CD14-positive monocyte (primary cell): ENCODE results near the gene EPB41. TPM values are rescaled to one million over a fixed set of nuclear protein-coding genes. Genes with fewer than 3 reads are reported as not detected.
"Not testable (repeated sequence)": the region's sequence is repeated elsewhere in the genome, so short reads cannot be mapped to it uniquely, and the experiment has no call there.

Source experiments
- DNase-seq, 3 donors: peaks; one replicate each; pipeline ENCODE4 v3.0.0-alpha.2; 2011 to 2022
- H2AFZ ChIP-seq: 2 replicates; pipeline ENCODE4 v1.6.0; 2012; ENCODE audit warnings: mild to moderate bottlenecking, low read depth, low read length, inconsistent platforms; ENCODE audit not compliant: insufficient read depth, poor library complexity, severe bottlenecking
- H3K27ac ChIP-seq, 2 donors: 1 replicate in 1 of 2; 2 replicates in 1 of 2; pipeline ENCODE4 v1.5.1; 2012 to 2013; ENCODE audit warnings: low read length in 2 of 2, control low read depth in 1 of 2, inconsistent platforms in 1 of 2, low read depth in 1 of 2, mild to moderate bottlenecking in 1 of 2
- H3K27me3 ChIP-seq, 2 donors: one replicate each; pipeline versions ENCODE4 v1.6.0 to v1.6.1; 2011 to 2013; ENCODE audit warnings: low read length in 2 of 2; ENCODE audit not compliant: control insufficient read depth in 2 of 2, insufficient read depth in 2 of 2
- H3K36me3 ChIP-seq, 2 donors: replicated peaks in 1 of 2; 1 replicate in 1 of 2; 2 replicates in 1 of 2; pipeline versions ENCODE4 v1.5.1 to v1.6.1; 2012 to 2013; ENCODE audit warnings: low read length in 2 of 2, control low read depth in 1 of 2, inconsistent platforms in 1 of 2, mild to moderate bottlenecking in 1 of 2; ENCODE audit not compliant: insufficient read depth in 2 of 2, control insufficient read depth in 1 of 2
- H3K4me1 ChIP-seq, 2 donors: 1 replicate in 1 of 2; 2 replicates in 1 of 2; pipeline versions ENCODE4 v1.5.1 to v1.6.1; 2012 to 2013; ENCODE audit warnings: low read length in 2 of 2, control low read depth in 1 of 2, inconsistent platforms in 1 of 2, mild to moderate bottlenecking in 1 of 2, moderate library complexity in 1 of 2; ENCODE audit not compliant: insufficient read depth in 2 of 2, control insufficient read depth in 1 of 2
- H3K4me2 ChIP-seq: replicated peaks from 2 replicates; pipeline ENCODE3; 2012; ENCODE audit warnings: low read length, moderate library complexity, mild to moderate bottlenecking; ENCODE audit not compliant: poor library complexity, severe bottlenecking; ENCODE audit errors: extremely low read depth
- H3K4me3 ChIP-seq, 3 experiments: fragments of 200-600 bp in 1 of 3; sonication (generic) in 1 of 3; replicated peaks in 1 of 3; 1 replicate in 2 of 3; 2 replicates in 1 of 3; pipeline ENCODE4 v1.5.1; 2011 to 2013; ENCODE audit warnings: low read length in 3 of 3, mild to moderate bottlenecking in 3 of 3, control low read depth in 2 of 3, low read depth in 2 of 3, inconsistent platforms in 1 of 3, moderate library complexity in 1 of 3
- H3K79me2 ChIP-seq: 2 replicates; pipeline ENCODE4 v1.6.0; 2012; ENCODE audit warnings: mild to moderate bottlenecking, control low read depth, inconsistent platforms, low read length, moderate library complexity; ENCODE audit not compliant: insufficient read depth
- H3K9ac ChIP-seq: 2 replicates; pipeline ENCODE4 v1.6.0; 2017; ENCODE audit warnings: low read length, mild to moderate bottlenecking; ENCODE audit not compliant: insufficient read depth, poor library complexity, severe bottlenecking
- H3K9me3 ChIP-seq, 2 donors: replicated peaks in 1 of 2; 1 replicate in 1 of 2; 2 replicates in 1 of 2; pipeline versions ENCODE4 v1.5.1 to v1.6.1; 2012 to 2013; ENCODE audit warnings: low read length in 2 of 2, control low read depth in 1 of 2; ENCODE audit not compliant: control insufficient read depth in 1 of 2, insufficient read depth in 1 of 2
- H4K20me1 ChIP-seq: 2 replicates; pipeline ENCODE4 v1.6.0; 2012; ENCODE audit warnings: mild to moderate bottlenecking, low read length, control low read depth, moderate library complexity; ENCODE audit not compliant: insufficient read depth
- H3K27ac Mint-ChIP-seq, 7 donors: one replicate each; pipeline ENCODE4 v1.8.0; 2020; ENCODE audit warnings: mild to moderate bottlenecking in 7 of 7, mixed read lengths in 7 of 7, moderate library complexity in 6 of 7, inconsistent platforms in 2 of 7
- H3K27me3 Mint-ChIP-seq, 3 donors: one replicate each; pipeline ENCODE4 v1.8.0; 2021 to 2022; ENCODE audit warnings: low read depth in 3 of 3, mild to moderate bottlenecking in 3 of 3, mixed read lengths in 3 of 3, moderate library complexity in 3 of 3, inconsistent platforms in 1 of 3
- H3K36me3 Mint-ChIP-seq, 2 donors: one replicate each; pipeline ENCODE4 v1.8.0; 2020; ENCODE audit warnings: mixed read lengths in 2 of 2, inconsistent platforms in 1 of 2, mild to moderate bottlenecking in 1 of 2
- H3K4me1 Mint-ChIP-seq: one replicate; pipeline ENCODE4 v1.8.0; 2020; ENCODE audit warnings: mild to moderate bottlenecking, mixed read lengths
- H3K4me3 Mint-ChIP-seq, 2 donors: one replicate each; pipeline ENCODE4 v1.8.0; 2020; ENCODE audit warnings: mild to moderate bottlenecking in 2 of 2, mixed read lengths in 2 of 2, moderate library complexity in 1 of 2
- H3K9me3 Mint-ChIP-seq, 7 donors: one replicate each; pipeline ENCODE4 v1.8.0; 2020 to 2022; ENCODE audit warnings: mixed read lengths in 7 of 7, mild to moderate bottlenecking in 6 of 7, moderate library complexity in 6 of 7, inconsistent platforms in 2 of 7
- WGBS: methylation state at CpG from one replicate; pipeline ENCODE4 v1.1.5; 2013; ENCODE audit warnings: missing lambda C conversion rate; ENCODE audit not compliant: insufficient coverage; 5-methylcytosine and 5-hydroxymethylcytosine counted together
- intact Hi-C, 2 donors: fragments of 100-400 bp; cut with micrococcal nuclease; formaldehyde crosslinking; loops; one replicate each; pipeline versions ENCODE4 v1.15.0 to v1.15.1; 2023
- polyA plus RNA-seq, 3 donors: library from polyadenylated mRNA; depleted of rRNA in 1 of 3; unstranded in 2 of 3; stranded (reverse) in 1 of 3; fragments of 300-500 nt in 2 of 3; fragments of >200 nt in 1 of 3; fragmentation: Illumina TruSeq in 2 of 3; gene quantifications; 1 replicate in 2 of 3; 2 replicates in 1 of 3; pipeline ENCODE4 v1.2.3, GENCODE V29; 2012 to 2021
- TF ChIP-seq, protein P1 (sequence below): fragments of 200-600 bp; IDR thresholded peaks from one replicate; pipeline ENCODE4 v1.8.0; 2022; ENCODE audit warnings: antibody characterized with exemption, mild to moderate bottlenecking

EPB41 gene
- polyA plus RNA-seq, 3 donors, result 11.3 to 19.4 (median 18.9) TPM

DNA sequence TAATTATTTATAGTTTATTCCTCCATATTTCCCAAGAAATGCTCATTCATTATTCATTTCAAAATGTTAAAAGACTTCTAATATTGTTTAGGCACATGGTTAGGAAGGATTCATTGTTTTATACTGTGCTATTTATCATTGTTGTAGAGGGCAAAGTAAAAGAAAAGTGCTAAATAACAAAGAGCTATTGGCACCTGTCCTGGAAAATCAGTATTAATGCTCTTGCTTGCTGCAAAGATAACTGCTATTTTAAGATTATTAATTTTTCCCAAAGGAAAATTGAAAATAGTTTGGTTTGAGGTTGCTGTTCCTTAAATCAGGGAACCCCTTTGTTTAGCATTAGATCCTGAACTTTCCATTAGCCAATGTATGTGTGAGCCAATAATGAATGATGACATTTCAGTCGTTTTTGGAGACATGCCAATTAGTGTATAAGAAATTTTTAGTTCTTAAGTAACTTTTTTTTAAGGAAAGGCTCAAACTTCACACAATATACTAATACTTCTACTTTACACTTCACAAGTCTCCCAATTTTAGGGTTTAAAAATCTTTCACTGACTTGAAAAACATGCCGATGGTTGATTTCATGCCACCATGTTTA is 39.9 kb downstream of the EPB41 start:
- H3K9me3 Mint-ChIP-seq, result no peaks in the 10 kb centered on the region
- H3K27ac ChIP-seq, result no peak overlapping the region
- H3K27me3 ChIP-seq, result no peaks in the 10 kb centered on the region
- H3K4me1 Mint-ChIP-seq, result peaks cover 9% of the 10 kb centered on the region
- no peak overlapping the region for H3K4me3 Mint-ChIP-seq
- intact Hi-C loops, result no loop called here
- H3K36me3 ChIP-seq, result no peaks in the 10 kb centered on the region
- no peak overlapping the region for H3K27ac Mint-ChIP-seq
- H3K4me2 ChIP-seq, result no peak overlapping the region
- no peaks in the 10 kb centered on the region for H3K9me3 ChIP-seq
- peaks cover 9% of the 10 kb centered on the region for H3K79me2 ChIP-seq
- H3K36me3 Mint-ChIP-seq, result peaks cover 4 to 5% of the 10 kb centered on the region in 2 donors
- no peak for DNase-seq
- no peak overlapping the region for H2AFZ ChIP-seq
- H3K9ac ChIP-seq, result no peak overlapping the region
- WGBS, result no CpG with 5 or more reads among the region's 2 CpGs
- H3K4me1 ChIP-seq, result no peaks in the 10 kb centered on the region
- H3K27me3 Mint-ChIP-seq, result no peaks in the 10 kb centered on the region
- TF ChIP-seq, protein P1, sequence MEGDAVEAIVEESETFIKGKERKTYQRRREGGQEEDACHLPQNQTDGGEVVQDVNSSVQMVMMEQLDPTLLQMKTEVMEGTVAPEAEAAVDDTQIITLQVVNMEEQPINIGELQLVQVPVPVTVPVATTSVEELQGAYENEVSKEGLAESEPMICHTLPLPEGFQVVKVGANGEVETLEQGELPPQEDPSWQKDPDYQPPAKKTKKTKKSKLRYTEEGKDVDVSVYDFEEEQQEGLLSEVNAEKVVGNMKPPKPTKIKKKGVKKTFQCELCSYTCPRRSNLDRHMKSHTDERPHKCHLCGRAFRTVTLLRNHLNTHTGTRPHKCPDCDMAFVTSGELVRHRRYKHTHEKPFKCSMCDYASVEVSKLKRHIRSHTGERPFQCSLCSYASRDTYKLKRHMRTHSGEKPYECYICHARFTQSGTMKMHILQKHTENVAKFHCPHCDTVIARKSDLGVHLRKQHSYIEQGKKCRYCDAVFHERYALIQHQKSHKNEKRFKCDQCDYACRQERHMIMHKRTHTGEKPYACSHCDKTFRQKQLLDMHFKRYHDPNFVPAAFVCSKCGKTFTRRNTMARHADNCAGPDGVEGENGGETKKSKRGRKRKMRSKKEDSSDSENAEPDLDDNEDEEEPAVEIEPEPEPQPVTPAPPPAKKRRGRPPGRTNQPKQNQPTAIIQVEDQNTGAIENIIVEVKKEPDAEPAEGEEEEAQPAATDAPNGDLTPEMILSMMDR, result no peak
- H4K20me1 ChIP-seq, result peaks cover 30% of the 10 kb centered on the region
- no peak overlapping the region for H3K4me3 ChIP-seq

DNA sequence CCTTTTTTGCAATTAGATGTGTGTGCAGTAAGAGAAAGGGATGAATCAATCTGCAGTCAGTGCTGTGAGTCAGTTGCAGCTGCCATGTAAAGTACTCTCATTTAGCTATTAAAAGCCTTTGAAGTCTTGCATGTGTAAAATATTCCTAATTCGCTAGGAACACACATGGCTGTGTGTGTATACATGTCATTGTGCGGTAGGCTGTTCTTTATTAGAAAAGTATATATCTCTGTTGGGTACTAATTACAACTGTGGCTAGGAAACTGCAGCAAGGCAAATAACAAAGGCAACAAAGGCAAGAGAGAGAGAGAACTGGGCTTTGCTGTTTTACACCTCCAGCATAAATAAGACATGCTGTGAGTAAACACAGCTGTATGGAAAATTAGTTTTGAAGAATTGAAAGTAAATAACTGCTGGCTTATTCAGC is 41.7 kb downstream of the EPB41 start:
- peaks cover 4 to 5% of the 10 kb centered on the region in 2 donors for H3K36me3 Mint-ChIP-seq
- Histone ChIP-seq H3K9ac (no peak overlapping the region), H3K4me1 (no peaks in the 10 kb centered on the region), H3K27me3 (no peaks in the 10 kb centered on the region), H3K4me3 (no peak overlapping the region), H3K4me2 (no peak overlapping the region), H3K36me3 (no peaks in the 10 kb centered on the region), H4K20me1 (peaks cover 32% of the 10 kb centered on the region), H3K9me3 (no peaks in the 10 kb centered on the region), H3K79me2 (peaks cover 12% of the 10 kb centered on the region), H2AFZ (no peak overlapping the region), H3K27ac (no peak overlapping the region)
- no peak for DNase-seq
- H3K27me3 Mint-ChIP-seq, result peaks cover 0 to 1% (median 0%) of the 10 kb centered on the region in 3 donors
- H3K4me3 Mint-ChIP-seq, result no peak overlapping the region
- TF ChIP-seq, protein P1, result no peak
- intact Hi-C loops, result no loop called here
- H3K27ac Mint-ChIP-seq, result no peak overlapping the region
- WGBS, result 100% methylated on average over 1 of the region's 2 CpGs
- no peaks in the 10 kb centered on the region for H3K9me3 Mint-ChIP-seq
- H3K4me1 Mint-ChIP-seq, result peaks cover 9% of the 10 kb centered on the region

DNA sequence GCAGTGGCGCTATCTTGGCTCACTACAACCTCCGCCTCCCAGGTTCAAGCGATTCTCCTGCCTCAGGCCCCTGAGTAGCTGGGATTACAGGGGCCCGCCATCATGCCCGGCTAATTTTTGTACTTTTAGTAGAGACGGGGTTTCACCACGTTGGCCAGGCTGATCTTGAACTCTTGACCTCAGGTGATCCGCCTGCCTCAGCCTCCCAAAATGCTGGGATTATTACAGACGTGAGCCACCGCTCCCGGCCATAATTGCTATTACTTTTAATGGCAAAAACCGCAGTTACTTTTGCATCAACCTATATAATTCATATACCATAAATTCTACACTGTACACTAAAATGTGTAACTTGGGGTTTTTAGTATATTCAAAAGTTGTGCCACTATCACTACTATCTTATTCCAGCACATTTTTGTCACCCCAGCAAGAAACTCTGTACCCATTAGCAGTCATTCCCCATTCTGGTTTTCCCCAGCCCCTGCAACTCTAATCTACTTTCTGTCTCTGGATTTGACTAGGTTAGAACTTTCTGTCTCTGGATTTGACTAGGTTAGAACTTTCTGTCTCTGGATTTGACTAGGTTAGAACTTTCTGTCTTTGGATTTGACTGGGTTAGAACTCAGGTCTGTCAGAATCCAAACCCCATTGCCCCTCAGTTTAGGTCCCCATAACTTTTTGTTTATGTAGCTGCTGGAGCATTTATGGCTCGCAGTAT is 47.9 kb downstream of the EPB41 start:
- H4K20me1 ChIP-seq, result peaks cover 35% of the 10 kb centered on the region
- H3K4me1 ChIP-seq, H3K27me3 Mint-ChIP-seq, H3K27me3 ChIP-seq, H3K4me3 ChIP-seq, H3K79me2 ChIP-seq, H3K4me3 Mint-ChIP-seq, H3K4me2 ChIP-seq, H3K27ac ChIP-seq, H3K9ac ChIP-seq, H2AFZ ChIP-seq, H3K9me3 Mint-ChIP-seq, H3K4me1 Mint-ChIP-seq, H3K36me3 ChIP-seq, intact Hi-C loops, DNase-seq, H3K27ac Mint-ChIP-seq, H3K36me3 Mint-ChIP-seq, H3K9me3 ChIP-seq: not testable (repeated sequence)
- 100% methylated on average over 7 of the region's 13 CpGs for WGBS
